Panc1 (cell line): ENCODE measurements around the gene OLFML2B.

Experiments used
- POLR2AphosphoS5 ChIP-seq: IDR thresholded peaks from 2 replicates; pipeline ENCODE4 v1.6.1; 2012; ENCODE audit warnings: mild to moderate bottlenecking, low read depth, low read length, moderate library complexity
- TF ChIP-seq, protein P1 (sequence below): fragments of 450-650 bp; IDR thresholded peaks from 2 replicates; pipeline ENCODE4 v1.5.1; 2017; ENCODE audit warnings: mild to moderate bottlenecking
- TF ChIP-seq, protein P2 (sequence below), 2 experiments: IDR thresholded peaks; 2 replicates each; pipeline ENCODE4 v1.6.1; 2011 to 2012; ENCODE audit warnings: low read depth in 2 of 2, control low read depth in 1 of 2, low read length in 1 of 2, mild to moderate bottlenecking in 1 of 2, moderate library complexity in 1 of 2; ENCODE audit not compliant: insufficient read depth in 1 of 2

- TF ChIP-seq, protein P1, sequence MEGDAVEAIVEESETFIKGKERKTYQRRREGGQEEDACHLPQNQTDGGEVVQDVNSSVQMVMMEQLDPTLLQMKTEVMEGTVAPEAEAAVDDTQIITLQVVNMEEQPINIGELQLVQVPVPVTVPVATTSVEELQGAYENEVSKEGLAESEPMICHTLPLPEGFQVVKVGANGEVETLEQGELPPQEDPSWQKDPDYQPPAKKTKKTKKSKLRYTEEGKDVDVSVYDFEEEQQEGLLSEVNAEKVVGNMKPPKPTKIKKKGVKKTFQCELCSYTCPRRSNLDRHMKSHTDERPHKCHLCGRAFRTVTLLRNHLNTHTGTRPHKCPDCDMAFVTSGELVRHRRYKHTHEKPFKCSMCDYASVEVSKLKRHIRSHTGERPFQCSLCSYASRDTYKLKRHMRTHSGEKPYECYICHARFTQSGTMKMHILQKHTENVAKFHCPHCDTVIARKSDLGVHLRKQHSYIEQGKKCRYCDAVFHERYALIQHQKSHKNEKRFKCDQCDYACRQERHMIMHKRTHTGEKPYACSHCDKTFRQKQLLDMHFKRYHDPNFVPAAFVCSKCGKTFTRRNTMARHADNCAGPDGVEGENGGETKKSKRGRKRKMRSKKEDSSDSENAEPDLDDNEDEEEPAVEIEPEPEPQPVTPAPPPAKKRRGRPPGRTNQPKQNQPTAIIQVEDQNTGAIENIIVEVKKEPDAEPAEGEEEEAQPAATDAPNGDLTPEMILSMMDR, result no peak
- no peak for TF ChIP-seq POLR2AphosphoS5
- TF ChIP-seq, protein P2, sequence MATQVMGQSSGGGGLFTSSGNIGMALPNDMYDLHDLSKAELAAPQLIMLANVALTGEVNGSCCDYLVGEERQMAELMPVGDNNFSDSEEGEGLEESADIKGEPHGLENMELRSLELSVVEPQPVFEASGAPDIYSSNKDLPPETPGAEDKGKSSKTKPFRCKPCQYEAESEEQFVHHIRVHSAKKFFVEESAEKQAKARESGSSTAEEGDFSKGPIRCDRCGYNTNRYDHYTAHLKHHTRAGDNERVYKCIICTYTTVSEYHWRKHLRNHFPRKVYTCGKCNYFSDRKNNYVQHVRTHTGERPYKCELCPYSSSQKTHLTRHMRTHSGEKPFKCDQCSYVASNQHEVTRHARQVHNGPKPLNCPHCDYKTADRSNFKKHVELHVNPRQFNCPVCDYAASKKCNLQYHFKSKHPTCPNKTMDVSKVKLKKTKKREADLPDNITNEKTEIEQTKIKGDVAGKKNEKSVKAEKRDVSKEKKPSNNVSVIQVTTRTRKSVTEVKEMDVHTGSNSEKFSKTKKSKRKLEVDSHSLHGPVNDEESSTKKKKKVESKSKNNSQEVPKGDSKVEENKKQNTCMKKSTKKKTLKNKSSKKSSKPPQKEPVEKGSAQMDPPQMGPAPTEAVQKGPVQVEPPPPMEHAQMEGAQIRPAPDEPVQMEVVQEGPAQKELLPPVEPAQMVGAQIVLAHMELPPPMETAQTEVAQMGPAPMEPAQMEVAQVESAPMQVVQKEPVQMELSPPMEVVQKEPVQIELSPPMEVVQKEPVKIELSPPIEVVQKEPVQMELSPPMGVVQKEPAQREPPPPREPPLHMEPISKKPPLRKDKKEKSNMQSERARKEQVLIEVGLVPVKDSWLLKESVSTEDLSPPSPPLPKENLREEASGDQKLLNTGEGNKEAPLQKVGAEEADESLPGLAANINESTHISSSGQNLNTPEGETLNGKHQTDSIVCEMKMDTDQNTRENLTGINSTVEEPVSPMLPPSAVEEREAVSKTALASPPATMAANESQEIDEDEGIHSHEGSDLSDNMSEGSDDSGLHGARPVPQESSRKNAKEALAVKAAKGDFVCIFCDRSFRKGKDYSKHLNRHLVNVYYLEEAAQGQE (IDR thresholded peaks at IDR 0.05; ENCODE audit: insufficient read depth in 1 of 2, low read depth in 2 of 2, low read length in 1 of 2), result no peak
Observed at GRCh38 chr1:161962091-161962887, 61.4 kb downstream of the OLFML2B start.
